BJ (cell line): ENCODE measurements around the gene PTGES3. TPM values are rescaled to one million over a fixed set of nuclear protein-coding genes. Genes with fewer than 3 reads are reported as not detected.
A peak's percentile ranks its signal among the peaks of the same experiment; 100 is the strongest.

Experiments
- CTCF ChIA-PET: fragments of 350-600 bp; formaldehyde crosslinking; extraction: SDS; loops from one replicate; lab custom pipeline; 2021; ENCODE audit warnings: antibody characterized with exemption, inconsistent platforms; lab: Yijun Ruan, JAX
- POLR2A ChIA-PET: fragments of 300-600 bp; sonication (Branson Sonifier 250); formaldehyde crosslinking; extraction: SDS; loops from one replicate; lab custom pipeline; 2021; ENCODE audit warnings: antibody characterized with exemption; lab: Charles Lee
- DNase-seq: peaks from one replicate; pipeline ENCODE4 v3.0.0-alpha.2; 2011; ENCODE audit warnings: low read depth
- H3K27me3 ChIP-seq: 2 replicates; pipeline ENCODE4 v1.6.0; 2011; ENCODE audit warnings: low read length; ENCODE audit not compliant: control insufficient read depth, insufficient read depth
- H3K36me3 ChIP-seq: 2 replicates; pipeline ENCODE4 v1.5.1; 2011; ENCODE audit warnings: low read length; ENCODE audit not compliant: control insufficient read depth, insufficient read depth
- H3K4me3 ChIP-seq: 2 replicates; pipeline ENCODE4 v1.5.1; 2011; ENCODE audit warnings: low read depth, mild to moderate bottlenecking, control low read depth, low read length
- polyA plus RNA-seq: library from polyadenylated mRNA; depleted of rRNA; stranded (reverse); fragments of >200 nt; gene quantifications from 2 replicates; pipeline ENCODE4 v1.2.3, GENCODE V29; 2011
- TF ChIP-seq, protein P1 (sequence below): IDR thresholded peaks from 2 replicates; pipeline ENCODE4 v1.5.1; 2011; ENCODE audit warnings: low read depth, mild to moderate bottlenecking, control low read depth, inconsistent platforms, low read length, moderate library complexity; ENCODE audit not compliant: insufficient read depth

PTGES3 gene
- polyA plus RNA-seq, 1 experiment, result 24.7 TPM

DNA sequence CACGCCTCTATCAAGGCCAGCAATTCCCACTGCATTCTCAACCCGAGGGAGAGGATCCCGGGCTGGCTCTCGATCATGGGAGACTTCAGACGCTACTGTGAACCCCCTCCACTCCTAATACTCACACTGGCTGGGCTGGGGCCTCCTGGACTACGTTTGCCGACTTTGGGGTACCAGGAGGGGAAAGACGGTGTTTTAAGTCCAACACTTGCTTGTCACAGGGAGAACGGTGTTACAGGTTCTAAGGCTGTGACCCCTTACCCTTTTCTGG is 36.6 kb upstream of the PTGES3 start:
- TF ChIP-seq, protein P1, sequence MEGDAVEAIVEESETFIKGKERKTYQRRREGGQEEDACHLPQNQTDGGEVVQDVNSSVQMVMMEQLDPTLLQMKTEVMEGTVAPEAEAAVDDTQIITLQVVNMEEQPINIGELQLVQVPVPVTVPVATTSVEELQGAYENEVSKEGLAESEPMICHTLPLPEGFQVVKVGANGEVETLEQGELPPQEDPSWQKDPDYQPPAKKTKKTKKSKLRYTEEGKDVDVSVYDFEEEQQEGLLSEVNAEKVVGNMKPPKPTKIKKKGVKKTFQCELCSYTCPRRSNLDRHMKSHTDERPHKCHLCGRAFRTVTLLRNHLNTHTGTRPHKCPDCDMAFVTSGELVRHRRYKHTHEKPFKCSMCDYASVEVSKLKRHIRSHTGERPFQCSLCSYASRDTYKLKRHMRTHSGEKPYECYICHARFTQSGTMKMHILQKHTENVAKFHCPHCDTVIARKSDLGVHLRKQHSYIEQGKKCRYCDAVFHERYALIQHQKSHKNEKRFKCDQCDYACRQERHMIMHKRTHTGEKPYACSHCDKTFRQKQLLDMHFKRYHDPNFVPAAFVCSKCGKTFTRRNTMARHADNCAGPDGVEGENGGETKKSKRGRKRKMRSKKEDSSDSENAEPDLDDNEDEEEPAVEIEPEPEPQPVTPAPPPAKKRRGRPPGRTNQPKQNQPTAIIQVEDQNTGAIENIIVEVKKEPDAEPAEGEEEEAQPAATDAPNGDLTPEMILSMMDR, result no peak
- peak overlapping the region; percentile 99 for H3K4me3 ChIP-seq
- CTCF ChIA-PET, result no interaction called here
- POLR2A ChIA-PET, result no interaction called here
- peaks cover 5% of the 10 kb centered on the region for H3K36me3 ChIP-seq
- no peak for DNase-seq
- H3K27me3 ChIP-seq, result no peaks in the 10 kb centered on the region

DNA sequence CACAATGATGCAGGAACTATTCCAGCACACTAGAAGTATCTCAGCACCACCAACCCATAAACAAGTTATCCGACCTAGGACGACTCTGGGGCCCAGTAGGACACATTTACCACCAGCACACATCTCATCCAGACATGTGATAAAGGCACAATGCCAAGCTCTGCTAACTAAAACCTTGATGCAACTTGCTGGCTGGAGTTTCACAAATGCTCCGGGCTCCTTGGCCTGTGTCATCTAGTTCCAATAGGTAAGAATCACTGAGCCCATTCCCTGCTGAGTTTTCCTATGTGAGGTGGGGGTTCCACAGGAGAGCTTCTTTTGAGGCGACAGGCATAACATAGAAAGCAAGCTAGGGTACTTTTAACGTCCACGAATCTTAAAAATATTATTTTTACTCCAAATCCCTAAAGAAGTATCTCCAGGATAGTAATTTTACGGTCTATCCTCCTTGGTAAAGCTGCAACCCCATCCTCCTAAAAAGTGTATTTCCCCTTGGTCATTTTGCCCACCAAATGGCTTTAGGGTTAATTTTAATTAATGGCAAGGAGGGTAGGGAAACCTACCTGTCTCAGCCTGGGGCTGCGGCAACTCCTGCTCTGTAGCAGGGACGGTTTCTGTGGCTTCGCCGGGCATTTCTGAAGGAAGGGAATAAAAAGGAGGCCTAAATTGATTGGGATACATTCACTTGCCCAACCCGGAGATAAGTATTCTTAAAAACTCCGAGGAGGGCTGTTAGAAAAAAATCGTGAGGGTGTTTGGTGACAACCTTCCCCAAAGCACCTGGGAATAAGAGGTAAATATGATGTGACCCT is 36.0 kb upstream of the PTGES3 start:
- ChIA-PET CTCF (interaction anchor here (2.2 kb wide), 1 partner anchor 87 kb away, joined by 4 read pairs; no protein-coding TSS in a partner anchor), POLR2A (no interaction called here)
- Histone ChIP-seq H3K27me3 (no peaks in the 10 kb centered on the region), H3K4me3 (peak overlapping the region; percentile 99), H3K36me3 (peaks cover 5% of the 10 kb centered on the region)
- TF ChIP-seq, protein P1, result no peak
- DNase-seq, result peak; percentile 31

DNA sequence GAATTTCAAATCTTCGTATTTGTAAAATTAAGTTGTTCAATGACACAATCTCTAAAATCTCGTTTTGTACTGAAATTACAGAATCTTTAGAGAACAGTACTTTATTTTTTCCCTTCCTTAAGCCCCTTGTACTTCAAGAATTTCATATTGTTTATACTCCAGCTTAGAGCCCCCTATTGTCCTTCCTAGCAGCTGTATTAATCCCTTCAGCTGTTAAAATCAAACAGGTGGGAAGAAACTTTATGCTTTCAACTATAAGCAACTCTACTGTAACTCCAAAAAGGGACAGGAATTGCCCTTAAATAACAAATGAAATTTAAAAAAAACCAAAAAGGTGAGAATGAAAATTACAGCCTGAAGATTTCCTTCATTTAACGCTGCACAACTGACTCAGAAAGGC is 35.3 kb upstream of the PTGES3 start:
- H3K36me3 ChIP-seq, result peaks cover 5% of the 10 kb centered on the region
- no peak for DNase-seq

DNA sequence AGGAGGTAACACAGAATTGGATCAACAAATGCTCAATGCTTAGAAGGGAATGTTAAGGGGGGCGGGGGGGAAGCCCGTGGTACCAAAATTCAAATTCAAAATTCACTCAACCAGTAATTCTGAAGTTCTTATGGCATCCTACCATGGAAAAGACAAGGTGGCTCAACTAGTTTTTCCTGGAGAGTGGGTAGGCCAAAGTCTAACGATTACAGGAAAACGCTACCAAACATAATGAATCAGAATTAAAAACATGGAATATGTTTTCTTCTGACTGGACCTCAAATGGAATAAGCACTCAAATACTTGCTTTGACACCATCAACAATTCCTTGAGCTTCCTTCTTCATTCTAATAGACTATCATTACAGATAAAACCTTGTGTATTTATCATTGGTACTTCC is 34.7 kb upstream of the PTGES3 start:
- TF ChIP-seq, protein P1, result no peak
- CTCF ChIA-PET, result interaction anchor here (0.5 to 2.2 kb wide), 2 partner anchors 40 to 86 kb away, joined by 3 to 4 read pairs; no protein-coding TSS in a partner anchor
- Histone ChIP-seq H3K36me3 (peaks cover 7% of the 10 kb centered on the region), H3K4me3 (no peak overlapping the region), H3K27me3 (no peaks in the 10 kb centered on the region)
- POLR2A ChIA-PET, result no interaction called here
- DNase-seq, result no peak

More for the DNA sequence above, 35.3 kb upstream of the PTGES3 start:
- ChIA-PET CTCF (interaction anchor here (2.2 kb wide), 1 partner anchor 87 kb away, joined by 4 read pairs; no protein-coding TSS in a partner anchor), POLR2A (no interaction called here)
- H3K27me3 ChIP-seq, result no peaks in the 10 kb centered on the region
- TF ChIP-seq, protein P1, result no peak
- H3K4me3 ChIP-seq, result peak overlapping the region; percentile 99

GRCh38 chr12:56721721-56722120 is 33.6 kb upstream of the PTGES3 start:
- H3K4me3 ChIP-seq, result no peak overlapping the region
- peaks cover 10% of the 10 kb centered on the region for H3K36me3 ChIP-seq
- TF ChIP-seq, protein P1, result no peak
- POLR2A ChIA-PET, result interaction anchor here (0.5 kb wide), 1 partner anchor 352 kb away, joined by 3 read pairs; no protein-coding TSS in a partner anchor
- CTCF ChIA-PET, result interaction anchor here (1.0 kb wide), 1 partner anchor 23 kb away, joined by 4 read pairs; no protein-coding TSS in a partner anchor
- H3K27me3 ChIP-seq, result no peaks in the 10 kb centered on the region
- DNase-seq, result no peak
